ENCODE results near the gene CDH26. TPM values are rescaled to one million over a fixed set of nuclear protein-coding genes. Genes with fewer than 3 reads are reported as not detected.

CDH26 gene
- total and polyA plus RNA-seq, 12 donors = 0.34 to 2.4 (median 0.89) TPM

GRCh38 chr20:59940129-59940955 lies 17.9 kb upstream of the CDH26 start, which contains the start of the genes FAM217B and PPP1R3D:
FAM217B (plus strand) TSS chr20:59940389; CDS start chr20:59943944, 3,555 bp downstream.
PPP1R3D (minus strand) TSS chr20:59940305; CDS start chr20:59939931, 374 bp downstream.
- Histone ChIP-seq H3K36me3 (peaks cover 0 to 39% (median 24%) of the 10 kb centered on the region in 9 donors), H3K4me1 (peaks cover 9 to 73% (median 66%) of the 10 kb centered on the region in 9 donors), H3K27ac (peak within 1 kb of the TSS; percentile 82 to 100 (median 96)), H3K9me3 (no peaks in the 10 kb centered on the region), H3K4me3 (peak within 1 kb of the TSS; percentile 58 to 86 (median 76)), H3K27me3 (no peaks in the 10 kb centered on the region)
- intact Hi-C loops (cut with DNase I) = loop anchor here in 3 of 10 donors (5.0 to 10.0 kb wide), 2 partner anchors 94 to 107 kb away; no protein-coding TSS in a partner anchor
- DNase-seq = peak; percentile 98
- ATAC-seq = peak; percentile 94 to 97 (median 96)
- WGBS, 2 donors = 1% methylated on average over 49 to 57 of the region's 57 CpGs
- TF ChIP-seq CTCF (IDR thresholded peaks at IDR 0.05) = peak in 6 of 9 donors; percentile 1 to 49 (median 29)

DNA sequence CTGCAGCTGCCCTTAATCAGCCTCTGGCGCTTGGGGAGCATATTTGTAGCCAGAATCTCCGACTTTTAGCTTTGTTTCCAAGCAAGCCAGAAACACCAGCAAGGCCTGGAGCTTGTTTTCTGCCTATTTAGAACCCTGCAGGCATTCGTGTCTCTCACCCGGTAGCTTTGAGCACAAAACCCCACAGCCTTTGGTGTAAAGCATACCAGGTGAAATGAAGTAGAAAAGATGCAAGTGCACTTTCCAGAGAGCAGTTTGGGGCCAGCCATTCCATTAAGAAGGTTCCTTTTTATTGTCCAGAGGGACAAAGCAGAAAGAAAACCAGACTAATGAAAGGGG lies 17.3 kb upstream of the CDH26 start:
- Histone ChIP-seq H3K27me3 (no peaks in the 10 kb centered on the region), H3K4me3 (peak overlapping the region; percentile 58 to 86 (median 76)), H3K27ac (peak overlapping the region; percentile 82 to 100 (median 96)), H3K36me3 (peaks cover 0 to 42% (median 24%) of the 10 kb centered on the region in 9 donors), H3K9me3 (no peaks in the 10 kb centered on the region), H3K4me1 (peaks cover 9 to 73% (median 66%) of the 10 kb centered on the region in 9 donors)
- no peak for DNase-seq
- no peak for TF ChIP-seq CTCF (IDR thresholded peaks at IDR 0.05)
- WGBS, 2 donors = 1% methylated on average over 4 of the region's 4 CpGs
- intact Hi-C loops (cut with DNase I) = loop anchor here in 3 of 10 donors (5.0 to 10.0 kb wide), 2 partner anchors 94 to 106 kb away; no protein-coding TSS in a partner anchor
- ATAC-seq = no peak

DNA sequence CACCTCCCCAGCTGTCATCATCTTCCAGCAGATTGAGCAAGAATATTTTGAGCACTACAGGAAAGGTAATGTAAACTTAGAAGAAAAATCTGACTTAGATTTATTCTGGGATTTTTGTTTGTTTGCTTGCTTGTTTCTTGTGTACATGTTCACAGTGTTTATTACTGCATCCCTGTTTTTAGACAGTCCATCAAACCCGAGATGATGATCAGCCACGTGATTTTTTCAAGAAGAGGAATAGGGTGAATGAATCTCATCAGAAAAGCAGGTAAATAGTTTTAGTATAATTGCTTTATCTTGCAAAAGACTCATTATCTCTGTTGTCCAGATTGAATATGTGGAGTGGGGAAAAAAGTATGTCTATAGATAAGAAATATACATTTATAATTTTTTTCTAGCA lies 16.0 kb upstream of the CDH26 start:
- intact Hi-C loops (cut with DNase I) = loop anchor here in 3 of 10 donors (5.0 to 10.0 kb wide), 2 partner anchors 93 to 105 kb away; no protein-coding TSS in a partner anchor
- peak overlapping the region in 1 of 10 donors; percentile 74 for H3K4me3 ChIP-seq
- H3K27ac ChIP-seq = peak overlapping the region in 3 of 10 donors; percentile 95 to 97 (median 96)
- peaks cover 9 to 72% (median 59%) of the 10 kb centered on the region in 9 donors for H3K4me1 ChIP-seq
- ATAC-seq (no peak), DNase-seq (no peak)
- peaks cover 0 to 50% (median 24%) of the 10 kb centered on the region in 9 donors for H3K36me3 ChIP-seq
- H3K9me3 ChIP-seq = no peaks in the 10 kb centered on the region
- whole genome bisulfite sequencing, 2 donors = 75 to 82% methylated on average over 2 of the region's 2 CpGs
- no peak for TF ChIP-seq CTCF (IDR thresholded peaks at IDR 0.05)
- H3K27me3 ChIP-seq = no peaks in the 10 kb centered on the region

DNA sequence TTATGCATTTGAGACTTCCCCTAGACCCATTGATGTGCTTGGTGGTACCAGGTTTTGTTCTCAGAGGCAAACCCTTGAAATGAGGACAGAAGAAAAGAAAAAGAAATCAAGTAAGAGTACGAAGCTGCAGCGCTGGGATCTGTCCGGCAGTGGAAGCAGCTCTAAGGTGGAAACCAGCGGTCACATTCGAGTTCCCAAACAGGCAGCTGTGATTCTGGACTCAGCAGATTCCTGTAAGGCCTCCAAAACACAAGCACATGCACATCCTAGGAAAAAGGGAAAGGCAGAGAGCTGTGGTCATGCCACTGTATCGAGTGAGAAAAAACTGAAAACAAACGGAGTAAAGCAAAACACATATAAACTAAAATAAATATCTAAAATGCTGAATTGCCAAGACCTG lies 13.5 kb upstream of the CDH26 start:
- DNase-seq (no peak), ATAC-seq (no peak)
- H3K27ac ChIP-seq = peak overlapping the region in 1 of 10 donors; percentile 10
- H3K27me3 ChIP-seq = no peaks in the 10 kb centered on the region
- H3K36me3 ChIP-seq = peaks cover 0 to 55% (median 24%) of the 10 kb centered on the region in 9 donors
- H3K4me3 ChIP-seq = no peak overlapping the region
- intact Hi-C loops (cut with DNase I) = loop anchor here in 5 of 10 donors (5.0 to 10.0 kb wide), 5 partner anchors 90 to 1298 kb away; no protein-coding TSS in a partner anchor
- 76 to 78% methylated on average over 7 of the region's 7 CpGs for WGBS, 2 donors
- no peaks in the 10 kb centered on the region for H3K9me3 ChIP-seq
- TF ChIP-seq CTCF (IDR thresholded peaks at IDR 0.05) = no peak
- peaks cover 5 to 71% (median 51%) of the 10 kb centered on the region in 9 donors for H3K4me1 ChIP-seq
